Liver (tissue), 9 donors: ENCODE results near the gene STOML1. TPM values are rescaled to one million over a fixed set of nuclear protein-coding genes. Genes with fewer than 3 reads are reported as not detected.

Experiments
- DNase-seq: peaks from one replicate; pipeline ENCODE4 v3.0.0-alpha.2; 2017; ENCODE audit warnings: low spot score
- H3K27ac ChIP-seq, 2 donors: one replicate each; pipeline ENCODE4 v1.7.0; 2013; ENCODE audit warnings: inconsistent platforms in 2 of 2, low read length in 2 of 2, control low read depth in 1 of 2, low read depth in 1 of 2, mild to moderate bottlenecking in 1 of 2
- H3K27me3 ChIP-seq, 4 donors: one replicate each; pipeline versions ENCODE4 v1.6.1 to v1.7.0; 2013; ENCODE audit warnings: low read length in 3 of 4, inconsistent platforms in 1 of 4, mild to moderate bottlenecking in 1 of 4, moderate library complexity in 1 of 4; ENCODE audit not compliant: control insufficient read depth in 4 of 4, insufficient read depth in 4 of 4
- H3K36me3 ChIP-seq, 4 donors: one replicate each; pipeline versions ENCODE4 v1.6.1 to v1.7.0; 2013; ENCODE audit warnings: low read length in 3 of 4, mild to moderate bottlenecking in 3 of 4, low read depth in 1 of 4, moderate library complexity in 1 of 4; ENCODE audit not compliant: control insufficient read depth in 4 of 4, insufficient read depth in 3 of 4
- H3K4me1 ChIP-seq, 4 donors: one replicate each; pipeline versions ENCODE4 v1.6.1 to v1.7.0; 2013; ENCODE audit warnings: low read length in 3 of 4, mild to moderate bottlenecking in 3 of 4, moderate library complexity in 1 of 4; ENCODE audit not compliant: control insufficient read depth in 4 of 4, insufficient read depth in 4 of 4
- H3K4me3 ChIP-seq, 3 donors: one replicate each; pipeline versions ENCODE4 v1.6.1 to v1.7.0; 2013; ENCODE audit warnings: low read length in 3 of 3, control low read depth in 1 of 3, low read depth in 1 of 3, mild to moderate bottlenecking in 1 of 3
- H3K9ac ChIP-seq, 2 donors: one replicate each; pipeline ENCODE4 v1.7.0; 2013; ENCODE audit warnings: low read length in 2 of 2, mild to moderate bottlenecking in 2 of 2, moderate library complexity in 2 of 2, control low read depth in 1 of 2, low read depth in 1 of 2
- H3K9me3 ChIP-seq, 4 donors: one replicate each; pipeline versions ENCODE4 v1.6.1 to v1.7.0; 2013; ENCODE audit warnings: low read length in 3 of 4; ENCODE audit not compliant: control insufficient read depth in 4 of 4
- EGR1 ChIP-seq, 2 donors: IDR thresholded peaks; 2 replicates each; pipeline ENCODE4 v1.6.1; 2016 to 2018; ENCODE audit warnings: antibody characterized with exemption in 2 of 2, low read depth in 2 of 2
- FOXA1 ChIP-seq: IDR thresholded peaks from 2 replicates; pipeline ENCODE4 v1.6.1; 2016; ENCODE audit warnings: antibody characterized with exemption
- FOXA2 ChIP-seq: IDR thresholded peaks from 2 replicates; pipeline ENCODE4 v1.6.1; 2016; ENCODE audit warnings: antibody characterized with exemption
- GABPA ChIP-seq, 2 donors: IDR thresholded peaks in 1 of 2; conservative IDR thresholded peaks in 1 of 2; 2 replicates each; pipeline ENCODE4 v1.6.1; 2016; ENCODE audit warnings: antibody characterized with exemption in 2 of 2, mild to moderate bottlenecking in 1 of 2, moderate library complexity in 1 of 2
- HNF4A ChIP-seq, 2 donors: conservative IDR thresholded peaks; 2 replicates each; pipeline ENCODE4 v1.6.1; 2016; ENCODE audit warnings: antibody characterized with exemption in 2 of 2, mild to moderate bottlenecking in 2 of 2
- HNF4G ChIP-seq: IDR thresholded peaks from 2 replicates; pipeline ENCODE4 v1.6.1; 2016; ENCODE audit warnings: antibody characterized with exemption
- JUND ChIP-seq, 2 donors: IDR thresholded peaks; 2 replicates each; pipeline ENCODE4 v1.6.1; 2016; ENCODE audit warnings: antibody characterized with exemption in 2 of 2
- RAD21 ChIP-seq, 2 donors: IDR thresholded peaks; 2 replicates each; pipeline ENCODE4 v1.6.1; 2016; ENCODE audit warnings: antibody characterized with exemption in 2 of 2, mild to moderate bottlenecking in 2 of 2
- RXRA ChIP-seq, 2 donors: IDR thresholded peaks; 2 replicates each; pipeline ENCODE4 v1.6.1; 2017 to 2018; ENCODE audit warnings: antibody characterized with exemption in 2 of 2, mild to moderate bottlenecking in 1 of 2
- SP1 ChIP-seq: IDR thresholded peaks from 2 replicates; pipeline ENCODE4 v1.6.1; 2018; ENCODE audit warnings: antibody characterized with exemption, mild to moderate bottlenecking
- TAF1 ChIP-seq: conservative IDR thresholded peaks from 2 replicates; pipeline ENCODE4 v1.6.1; 2016; ENCODE audit warnings: antibody characterized with exemption, mild to moderate bottlenecking
- YY1 ChIP-seq: IDR thresholded peaks from 2 replicates; pipeline ENCODE4 v1.6.1; 2016; ENCODE audit warnings: antibody characterized with exemption, mild to moderate bottlenecking
- WGBS: extraction: QIAGEN DNeasy Blood & Tissue Kit; methylation state at CpG from one replicate; pipeline ENCODE4 v1.1.7; 2013; 5-methylcytosine and 5-hydroxymethylcytosine counted together
- polyA plus RNA-seq, 2 donors: library from polyadenylated mRNA; stranded (reverse) in 1 of 2; unstranded in 1 of 2; fragments of 200-250 nt in 1 of 2; fragments of >200 nt in 1 of 2; fragmentation: Nextera tagmentation in 1 of 2; extraction: Ambion mirVana in 1 of 2; gene quantifications; one replicate each; pipeline versions ENCODE4 v1.2.1 to v1.2.3, GENCODE V29; 2013 to 2015
- total RNA-seq, 2 donors: library from RNA; depleted of rRNA; stranded (reverse); fragments of >200 nt; gene quantifications; one replicate each; pipeline ENCODE4 v1.2.3, GENCODE V29; 2014
- TF ChIP-seq, protein P1 (sequence below): IDR thresholded peaks from 2 replicates; pipeline ENCODE4 v1.6.1; 2016; ENCODE audit warnings: antibody characterized with exemption
- TF ChIP-seq, protein P2 (sequence below): IDR thresholded peaks from 2 replicates; pipeline ENCODE4 v1.6.1; 2016; ENCODE audit warnings: antibody characterized with exemption
- TF ChIP-seq, protein P3 (sequence below): IDR thresholded peaks from 2 replicates; pipeline ENCODE4 v1.6.1; 2016; ENCODE audit warnings: antibody characterized with exemption
- TF ChIP-seq, protein P4 (sequence below): fragments of 150-350 bp; IDR thresholded peaks from 2 replicates; pipeline ENCODE4 v1.5.1; 2017; ENCODE audit warnings: improper control_type of control experiment, low read depth, low read length; ENCODE audit not compliant: missing input control
- donor health status: healthy.
- donor health status: healthy.
- donor health status: healthy.
- donor health status: healthy.
- donor health status: healthy.

STOML1 gene
- total and polyA plus RNA-seq, 4 donors: 5.4 to 9.4 (median 6.4) TPM

DNA sequence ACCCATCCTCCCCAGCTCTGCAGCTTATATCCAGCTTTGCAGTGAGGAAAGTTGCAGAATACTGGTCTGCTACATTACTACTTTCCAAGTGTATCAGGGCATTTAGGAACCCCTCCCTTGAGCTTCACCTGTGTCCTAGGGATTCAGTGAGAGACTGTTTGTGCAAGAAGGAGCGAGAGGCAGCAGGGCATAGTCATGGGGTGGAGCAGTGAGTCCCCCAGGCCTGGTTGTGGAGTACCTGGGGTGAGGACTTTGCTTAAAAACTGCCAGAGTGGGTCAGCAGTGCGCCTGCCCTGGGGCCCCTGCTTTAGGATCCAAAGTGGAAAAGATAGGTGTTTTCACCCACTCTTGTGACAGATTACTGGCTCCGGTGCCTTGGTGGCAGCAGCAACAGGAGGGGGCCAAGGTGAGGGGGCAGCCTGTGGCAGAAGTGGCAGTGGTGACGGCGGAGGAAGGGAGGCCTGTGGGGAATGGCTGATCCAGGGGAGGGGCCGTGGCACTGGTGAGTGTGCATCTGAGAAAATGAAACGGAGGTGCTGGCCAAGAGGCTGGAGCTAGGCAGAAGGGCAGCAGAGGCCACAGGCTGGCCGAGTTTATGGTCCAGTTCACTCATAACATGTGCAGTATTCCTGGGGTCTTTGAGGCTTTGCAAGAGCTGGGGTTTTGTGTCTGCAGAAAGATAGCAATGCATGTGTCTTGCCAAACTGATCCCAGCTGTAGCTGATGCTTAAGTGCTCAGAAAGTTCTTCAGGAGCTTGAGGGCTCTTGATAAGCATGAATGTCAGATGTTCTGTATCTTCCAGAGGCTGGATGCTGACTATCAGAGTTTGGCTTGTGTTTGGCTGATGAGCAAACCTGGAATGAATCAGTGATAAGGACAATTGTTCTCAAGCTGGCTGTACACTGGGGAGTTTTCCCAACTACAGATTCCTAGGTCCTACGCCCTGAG lies 46.9 kb upstream of the STOML1 start (continued):
- TF ChIP-seq, protein P1, sequence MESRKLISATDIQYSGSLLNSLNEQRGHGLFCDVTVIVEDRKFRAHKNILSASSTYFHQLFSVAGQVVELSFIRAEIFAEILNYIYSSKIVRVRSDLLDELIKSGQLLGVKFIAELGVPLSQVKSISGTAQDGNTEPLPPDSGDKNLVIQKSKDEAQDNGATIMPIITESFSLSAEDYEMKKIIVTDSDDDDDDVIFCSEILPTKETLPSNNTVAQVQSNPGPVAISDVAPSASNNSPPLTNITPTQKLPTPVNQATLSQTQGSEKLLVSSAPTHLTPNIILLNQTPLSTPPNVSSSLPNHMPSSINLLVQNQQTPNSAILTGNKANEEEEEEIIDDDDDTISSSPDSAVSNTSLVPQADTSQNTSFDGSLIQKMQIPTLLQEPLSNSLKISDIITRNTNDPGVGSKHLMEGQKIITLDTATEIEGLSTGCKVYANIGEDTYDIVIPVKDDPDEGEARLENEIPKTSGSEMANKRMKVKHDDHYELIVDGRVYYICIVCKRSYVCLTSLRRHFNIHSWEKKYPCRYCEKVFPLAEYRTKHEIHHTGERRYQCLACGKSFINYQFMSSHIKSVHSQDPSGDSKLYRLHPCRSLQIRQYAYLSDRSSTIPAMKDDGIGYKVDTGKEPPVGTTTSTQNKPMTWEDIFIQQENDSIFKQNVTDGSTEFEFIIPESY: no peak
- TF ChIP-seq RXRA (IDR thresholded peaks at IDR 0.05) (no peak), RAD21 (IDR thresholded peaks at IDR 0.05) (no peak)

DNA sequence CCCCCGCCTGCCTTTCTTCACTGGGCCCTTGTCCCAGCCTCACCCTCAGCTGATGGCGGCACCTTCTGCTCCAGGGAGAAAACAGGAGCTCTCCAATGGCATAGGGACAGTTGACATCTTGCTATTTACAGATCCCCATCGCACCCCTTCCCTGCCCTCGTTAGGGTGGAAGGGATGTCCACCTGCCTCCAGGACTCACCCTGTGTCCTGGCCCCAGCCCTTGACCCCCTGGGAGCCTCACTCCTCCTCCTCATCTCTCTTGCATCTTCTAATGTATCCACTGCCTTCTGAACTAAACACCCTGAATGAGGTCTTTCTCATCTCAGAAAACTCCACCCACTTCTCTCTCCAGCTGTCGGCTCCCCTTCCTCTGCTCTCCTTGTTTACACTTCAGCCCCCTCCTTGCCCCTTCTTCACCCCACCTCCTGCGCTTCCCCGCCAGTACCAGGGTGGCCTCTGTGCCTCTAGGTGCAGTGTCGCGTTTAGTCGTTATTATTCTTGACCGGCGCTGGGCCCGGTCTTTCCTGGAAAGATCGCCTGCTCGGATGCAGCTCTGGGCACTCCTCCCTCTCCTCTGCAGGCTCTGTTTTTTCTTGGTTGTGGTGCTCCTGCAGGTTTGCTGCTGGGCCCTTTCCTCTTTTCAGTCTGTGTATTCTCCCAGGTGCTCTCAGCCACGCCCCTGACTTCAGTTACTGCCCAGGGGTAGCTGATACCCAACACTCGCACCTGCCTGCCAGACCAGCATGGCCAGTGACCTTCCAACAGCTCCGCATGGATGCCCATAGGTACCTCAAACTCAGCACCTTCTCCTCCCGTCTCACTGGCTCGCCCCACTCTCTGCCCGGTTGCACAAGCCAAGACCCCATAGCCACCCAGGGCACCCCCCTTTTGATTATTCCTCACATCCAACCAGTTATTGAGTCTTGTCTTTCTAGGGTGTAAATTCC lies 45.3 kb upstream of the STOML1 start:
- Histone ChIP-seq H3K27me3 (no peaks in the 10 kb centered on the region), H3K4me1 (no peaks in the 10 kb centered on the region), H3K27ac (no peak overlapping the region), H3K36me3 (peaks cover 0 to 38% (median 13%) of the 10 kb centered on the region in 4 donors), H3K9me3 (no peaks in the 10 kb centered on the region), H3K9ac (no peak overlapping the region), H3K4me3 (no peak overlapping the region)
- 90% methylated on average over 21 of the region's 21 CpGs for WGBS
- no peak for DNase-seq
- TF ChIP-seq, protein P2, sequence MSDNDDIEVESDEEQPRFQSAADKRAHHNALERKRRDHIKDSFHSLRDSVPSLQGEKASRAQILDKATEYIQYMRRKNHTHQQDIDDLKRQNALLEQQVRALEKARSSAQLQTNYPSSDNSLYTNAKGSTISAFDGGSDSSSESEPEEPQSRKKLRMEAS: no peak
- TF ChIP-seq FOXA1 (no peak), JUND (IDR thresholded peaks at IDR 0.05) (no peak), YY1 (no peak), HNF4A (conservative IDR thresholded peaks at IDR 0.05) (no peak), SP1 (no peak), HNF4G (no peak), FOXA2 (no peak), RAD21 (IDR thresholded peaks at IDR 0.05) (no peak), RXRA (IDR thresholded peaks at IDR 0.05) (no peak), EGR1 (IDR thresholded peaks at IDR 0.05; ENCODE audit: low read depth in 2 of 2) (no peak), GABPA (IDR thresholded peaks at IDR 0.05 in 1 of 2, conservative IDR thresholded peaks at IDR 0.05 in 1 of 2) (no peak), TAF1 (no peak)
- TF ChIP-seq, protein P3, sequence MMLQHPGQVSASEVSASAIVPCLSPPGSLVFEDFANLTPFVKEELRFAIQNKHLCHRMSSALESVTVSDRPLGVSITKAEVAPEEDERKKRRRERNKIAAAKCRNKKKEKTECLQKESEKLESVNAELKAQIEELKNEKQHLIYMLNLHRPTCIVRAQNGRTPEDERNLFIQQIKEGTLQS: no peak
- TF ChIP-seq, protein P4, sequence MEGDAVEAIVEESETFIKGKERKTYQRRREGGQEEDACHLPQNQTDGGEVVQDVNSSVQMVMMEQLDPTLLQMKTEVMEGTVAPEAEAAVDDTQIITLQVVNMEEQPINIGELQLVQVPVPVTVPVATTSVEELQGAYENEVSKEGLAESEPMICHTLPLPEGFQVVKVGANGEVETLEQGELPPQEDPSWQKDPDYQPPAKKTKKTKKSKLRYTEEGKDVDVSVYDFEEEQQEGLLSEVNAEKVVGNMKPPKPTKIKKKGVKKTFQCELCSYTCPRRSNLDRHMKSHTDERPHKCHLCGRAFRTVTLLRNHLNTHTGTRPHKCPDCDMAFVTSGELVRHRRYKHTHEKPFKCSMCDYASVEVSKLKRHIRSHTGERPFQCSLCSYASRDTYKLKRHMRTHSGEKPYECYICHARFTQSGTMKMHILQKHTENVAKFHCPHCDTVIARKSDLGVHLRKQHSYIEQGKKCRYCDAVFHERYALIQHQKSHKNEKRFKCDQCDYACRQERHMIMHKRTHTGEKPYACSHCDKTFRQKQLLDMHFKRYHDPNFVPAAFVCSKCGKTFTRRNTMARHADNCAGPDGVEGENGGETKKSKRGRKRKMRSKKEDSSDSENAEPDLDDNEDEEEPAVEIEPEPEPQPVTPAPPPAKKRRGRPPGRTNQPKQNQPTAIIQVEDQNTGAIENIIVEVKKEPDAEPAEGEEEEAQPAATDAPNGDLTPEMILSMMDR: no peak
- TF ChIP-seq, protein P1: no peak
